Measurements from ENCODE around the gene HIC2.
"Not testable (repeated sequence)": the region's sequence is repeated elsewhere in the genome, so short reads cannot be mapped to it uniquely, and the experiment has no call there.

DNA sequence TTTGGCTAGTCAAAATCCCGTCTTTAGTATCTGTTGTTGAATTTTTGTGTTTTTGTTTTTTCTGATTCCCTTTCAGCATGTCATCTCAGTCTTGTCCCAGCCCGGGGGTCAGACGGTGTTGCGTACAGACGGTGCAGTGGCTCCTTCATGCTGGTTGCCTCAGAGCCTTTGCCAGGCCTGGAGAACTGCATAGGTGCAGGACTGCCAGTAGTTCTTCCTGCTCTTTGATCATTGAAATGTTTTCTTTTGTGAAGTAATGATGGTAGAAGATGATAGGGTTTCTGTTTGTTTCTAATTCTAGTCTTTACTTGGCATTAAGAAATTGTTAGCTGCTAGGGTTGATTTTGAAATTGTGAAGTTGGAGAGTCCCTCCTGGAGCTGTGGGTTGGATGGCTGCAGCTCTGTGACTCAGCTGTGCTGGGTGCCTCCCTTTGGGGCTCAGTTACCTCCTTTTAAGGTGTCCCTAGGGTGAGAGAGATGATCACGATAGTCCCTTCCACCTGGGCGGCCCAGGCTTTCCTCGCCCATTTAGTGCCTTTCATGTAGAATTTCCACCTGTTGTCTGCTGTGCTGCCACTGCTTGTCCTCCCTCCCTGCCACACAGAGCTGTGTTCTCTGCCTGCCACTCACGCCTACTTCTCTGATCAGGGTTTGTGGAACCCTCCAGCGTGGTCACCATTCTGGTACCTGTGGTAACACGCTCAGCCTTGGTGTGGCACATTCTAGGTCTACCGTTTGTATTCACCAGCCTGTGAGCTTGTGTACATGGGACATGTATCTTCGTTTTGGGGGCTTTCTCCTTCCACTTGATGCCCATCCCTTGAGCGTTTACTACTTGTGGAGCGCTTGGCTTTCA is 17.4 kb downstream of the HIC2 start:
- TF ChIP-seq POLR2AphosphoS5 (IDR thresholded peaks at IDR 0.05; ENCODE audit: low read depth, low read length); TAF1 (IDR thresholded peaks at IDR 0.05; ENCODE audit: borderline replicate concordance, low read depth, low read length); YY1 (IDR thresholded peaks at IDR 0.05; ENCODE audit: low read depth); SMC3 (IDR thresholded peaks at IDR 0.05; ENCODE audit: low read depth, low read length): not testable (repeated sequence)
- TF ChIP-seq, protein P1, sequence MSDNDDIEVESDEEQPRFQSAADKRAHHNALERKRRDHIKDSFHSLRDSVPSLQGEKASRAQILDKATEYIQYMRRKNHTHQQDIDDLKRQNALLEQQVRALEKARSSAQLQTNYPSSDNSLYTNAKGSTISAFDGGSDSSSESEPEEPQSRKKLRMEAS (IDR thresholded peaks at IDR 0.05; ENCODE audit: low read depth) = not testable (repeated sequence)
- TF ChIP-seq, protein P2, sequence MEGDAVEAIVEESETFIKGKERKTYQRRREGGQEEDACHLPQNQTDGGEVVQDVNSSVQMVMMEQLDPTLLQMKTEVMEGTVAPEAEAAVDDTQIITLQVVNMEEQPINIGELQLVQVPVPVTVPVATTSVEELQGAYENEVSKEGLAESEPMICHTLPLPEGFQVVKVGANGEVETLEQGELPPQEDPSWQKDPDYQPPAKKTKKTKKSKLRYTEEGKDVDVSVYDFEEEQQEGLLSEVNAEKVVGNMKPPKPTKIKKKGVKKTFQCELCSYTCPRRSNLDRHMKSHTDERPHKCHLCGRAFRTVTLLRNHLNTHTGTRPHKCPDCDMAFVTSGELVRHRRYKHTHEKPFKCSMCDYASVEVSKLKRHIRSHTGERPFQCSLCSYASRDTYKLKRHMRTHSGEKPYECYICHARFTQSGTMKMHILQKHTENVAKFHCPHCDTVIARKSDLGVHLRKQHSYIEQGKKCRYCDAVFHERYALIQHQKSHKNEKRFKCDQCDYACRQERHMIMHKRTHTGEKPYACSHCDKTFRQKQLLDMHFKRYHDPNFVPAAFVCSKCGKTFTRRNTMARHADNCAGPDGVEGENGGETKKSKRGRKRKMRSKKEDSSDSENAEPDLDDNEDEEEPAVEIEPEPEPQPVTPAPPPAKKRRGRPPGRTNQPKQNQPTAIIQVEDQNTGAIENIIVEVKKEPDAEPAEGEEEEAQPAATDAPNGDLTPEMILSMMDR (IDR thresholded peaks at IDR 0.05) = not testable (repeated sequence)
